H7 (cell line): ENCODE data around the gene FBXL15. TPM values are rescaled to one million over a fixed set of nuclear protein-coding genes. Genes with fewer than 3 reads are reported as not detected.
"Not testable (repeated sequence)": the region's sequence is repeated elsewhere in the genome, so short reads cannot be mapped to it uniquely, and the experiment has no call there.

Source experiments
- DNase-seq: peaks from one replicate; pipeline ENCODE4 v3.0.0; 2012
- H3K27me3 ChIP-seq: 2 replicates; pipeline ENCODE4 v1.6.0; 2011; ENCODE audit warnings: mild to moderate bottlenecking, low read length; ENCODE audit not compliant: control insufficient read depth, insufficient read depth
- H3K36me3 ChIP-seq: replicated peaks from 2 replicates; pipeline ENCODE4 v1.5.1; 2011; ENCODE audit warnings: low read length; ENCODE audit not compliant: control insufficient read depth, insufficient read depth
- H3K4me3 ChIP-seq: 2 replicates; pipeline ENCODE4 v1.5.1; 2011; ENCODE audit warnings: low read depth, mild to moderate bottlenecking, control low read depth, low read length, moderate library complexity; ENCODE audit not compliant: insufficient read depth
- total RNA-seq: library from RNA; depleted of rRNA; stranded (reverse); fragments of >200 nt; shearing (Covaris generic); gene quantifications from 2 replicates; pipeline ENCODE4 v1.2.3, GENCODE V29; 2014

FBXL15 gene
- total RNA-seq, 1 experiment from 2014 or later, result 29.8 TPM

DNA sequence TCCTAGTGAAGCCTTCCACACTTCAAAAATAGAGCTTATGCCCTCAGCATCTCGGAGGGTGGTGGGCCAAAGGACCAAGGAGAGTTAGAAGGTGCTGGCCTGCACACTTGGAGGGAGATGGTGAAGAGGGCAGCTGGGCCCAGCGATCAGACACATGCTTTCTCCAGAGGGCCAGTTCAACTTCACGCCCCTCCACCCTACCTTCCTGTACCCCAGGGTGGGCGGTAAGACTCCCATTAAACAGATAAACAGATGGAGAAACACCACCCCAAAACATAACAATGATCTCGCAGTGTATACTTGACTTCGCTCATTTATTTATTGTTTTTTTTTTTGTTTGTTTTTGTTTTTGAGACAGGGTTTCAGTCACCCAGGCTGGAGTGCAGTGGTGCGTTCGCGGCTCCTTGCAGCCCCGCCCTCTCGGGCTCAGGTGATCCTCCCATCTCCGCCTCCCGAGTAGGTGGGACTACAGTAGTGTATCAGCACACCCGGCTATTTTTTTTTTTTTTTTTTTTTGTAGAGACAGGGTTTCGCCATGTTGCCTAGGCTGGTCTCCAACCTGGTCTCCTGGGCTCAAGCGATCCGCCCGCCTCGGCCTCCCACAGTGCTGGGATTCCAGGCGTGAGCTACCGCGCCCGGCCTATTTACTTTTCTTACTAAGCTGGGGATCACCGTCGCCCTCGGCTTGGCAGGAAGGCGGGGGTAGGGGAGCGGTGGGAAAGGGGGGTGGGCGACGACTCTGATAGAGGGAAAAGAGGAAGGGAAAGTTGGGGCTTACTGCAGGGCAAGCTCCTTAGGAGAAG lies 28.9 kb downstream of the FBXL15 start:
- DNase-seq, result peak; percentile 76
- Histone ChIP-seq H3K4me3 (peak overlapping the region; percentile 72), H3K36me3 (peaks cover 5% of the 10 kb centered on the region), H3K27me3 (no peaks in the 10 kb centered on the region; the same call in 1 of the 2 replicates)

DNA sequence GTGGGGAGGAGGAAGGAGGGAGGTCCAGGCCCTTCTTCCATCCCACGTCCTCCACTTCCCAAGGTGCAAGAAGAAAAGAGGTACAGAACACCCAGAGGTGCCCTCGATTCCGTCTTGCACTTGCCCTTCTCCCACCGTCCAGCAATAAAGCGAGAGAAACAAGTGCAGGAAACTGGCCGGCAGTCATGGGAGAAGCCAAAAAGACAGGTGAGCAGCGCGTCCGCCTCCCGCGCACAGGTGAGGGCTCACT lies 29.4 kb downstream of the FBXL15 start:
- no peaks in the 10 kb centered on the region; the same call in 1 of the 2 replicates for H3K27me3 ChIP-seq
- peak overlapping the region; percentile 72 for H3K4me3 ChIP-seq
- DNase-seq, result no peak

GRCh38 chr10:102450374-102451104 lies 29.9 kb downstream of the FBXL15 start:
- peak overlapping the region; percentile 72 for H3K4me3 ChIP-seq

More for the DNA sequence above, 29.4 kb downstream of the FBXL15 start:
- peaks cover 5% of the 10 kb centered on the region for H3K36me3 ChIP-seq

DNA sequence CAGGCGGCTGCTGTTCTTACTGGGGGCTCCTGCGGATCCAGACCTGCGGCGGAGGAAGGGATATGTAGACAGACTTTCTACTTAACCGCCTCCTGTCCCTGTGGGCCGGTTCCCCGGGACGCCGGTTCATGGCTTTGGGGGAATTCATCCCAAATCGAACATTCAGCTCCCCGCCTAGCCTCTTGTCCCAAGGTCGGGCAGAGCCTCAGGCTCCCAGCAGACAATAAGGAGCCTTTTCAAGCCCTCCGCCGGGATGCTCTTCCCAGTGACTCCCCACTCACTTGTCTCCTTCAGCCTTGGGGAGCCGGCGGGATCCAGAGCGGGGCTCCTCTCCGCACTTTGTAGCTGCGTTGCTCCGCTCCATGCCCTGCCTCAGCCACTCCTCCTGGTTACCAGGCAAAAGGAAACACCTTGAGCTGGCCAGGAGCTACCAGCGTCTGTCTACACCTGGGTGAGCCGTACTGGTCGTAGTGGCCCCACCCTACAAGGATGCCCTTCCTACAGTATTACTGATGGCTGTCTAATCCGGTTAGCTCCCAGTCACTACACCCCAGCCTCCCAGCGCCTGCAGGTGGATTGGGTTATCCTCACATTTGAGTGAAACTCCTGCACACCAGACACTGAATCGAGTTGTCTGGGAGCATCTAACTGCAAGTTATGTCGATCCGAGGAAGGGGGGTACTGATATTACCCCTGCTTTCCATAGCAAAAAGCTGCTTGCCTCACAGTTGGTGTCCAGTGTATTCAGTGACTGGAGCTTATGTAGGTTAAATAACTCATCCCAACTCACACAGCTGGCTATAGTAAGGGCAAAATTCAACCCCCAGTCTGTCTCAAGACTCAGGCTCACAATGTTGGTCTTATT lies 30.7 kb downstream of the FBXL15 start, which contains the start of gene C10orf95:
C10orf95 (minus strand) TSS at position 439 of the 865 bp plus-strand sequence. CDS start 450 bp downstream, outside the sequence.
- DNase-seq, result no peak
- Histone ChIP-seq H3K36me3 (peaks cover 6% of the 10 kb centered on the region), H3K27me3 (no peaks in the 10 kb centered on the region; the same call in 1 of the 2 replicates), H3K4me3 (peak within 1 kb of the TSS; percentile 72)

More at GRCh38 chr10:102450374-102451104, 29.9 kb downstream of the FBXL15 start:
- H3K27me3 ChIP-seq, result no peaks in the 10 kb centered on the region; the same call in 1 of the 2 replicates
- peak; percentile 91 for DNase-seq
- H3K36me3 ChIP-seq, result peaks cover 6% of the 10 kb centered on the region

DNA sequence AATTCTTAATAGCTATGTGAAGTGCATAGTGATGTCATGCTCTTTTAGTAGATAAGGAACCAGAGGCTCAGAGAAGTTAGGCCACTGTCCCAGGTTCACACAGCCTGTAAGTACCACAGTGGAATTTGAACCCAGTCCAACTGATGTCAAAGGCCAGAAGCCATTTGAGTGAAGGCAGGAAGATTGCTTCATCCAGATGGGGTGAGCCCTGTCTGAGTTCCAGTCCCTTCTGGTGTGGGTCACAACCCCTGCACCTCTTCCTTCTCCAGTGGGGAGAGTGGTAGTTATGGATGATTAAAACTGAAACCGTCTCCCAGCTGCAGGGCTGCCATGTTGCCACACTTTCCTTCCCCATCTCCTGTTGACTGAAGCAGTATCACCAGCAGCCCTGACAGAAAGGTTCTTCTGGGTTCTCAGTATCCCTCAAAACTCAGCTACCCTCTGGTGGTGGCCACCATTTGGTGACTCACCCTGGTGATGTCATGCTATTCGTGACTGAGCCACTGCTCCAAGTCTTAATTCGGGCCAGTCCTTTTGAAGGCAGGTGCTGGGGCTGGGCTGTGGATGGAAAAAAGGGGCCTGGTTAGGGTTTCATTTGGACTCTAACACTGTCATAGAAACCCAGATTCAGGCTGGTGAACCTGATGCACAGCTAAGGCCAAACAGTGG lies 32.2 kb downstream of the FBXL15 start:
- Histone ChIP-seq H3K27me3 (no peaks in the 10 kb centered on the region; the same call in 1 of the 2 replicates), H3K36me3 (peaks cover 7% of the 10 kb centered on the region), H3K4me3 (no peak overlapping the region)
- no peak for DNase-seq

- no peak for DNase-seq
- Histone ChIP-seq H3K27me3 (no peaks in the 10 kb centered on the region; the same call in 1 of the 2 replicates), H3K4me3 (no peak overlapping the region), H3K36me3 (peaks cover 7% of the 10 kb centered on the region)
These were observed 32.9 kb downstream of the FBXL15 start for GRCh38 chr10:102453502-102453901.

DNA sequence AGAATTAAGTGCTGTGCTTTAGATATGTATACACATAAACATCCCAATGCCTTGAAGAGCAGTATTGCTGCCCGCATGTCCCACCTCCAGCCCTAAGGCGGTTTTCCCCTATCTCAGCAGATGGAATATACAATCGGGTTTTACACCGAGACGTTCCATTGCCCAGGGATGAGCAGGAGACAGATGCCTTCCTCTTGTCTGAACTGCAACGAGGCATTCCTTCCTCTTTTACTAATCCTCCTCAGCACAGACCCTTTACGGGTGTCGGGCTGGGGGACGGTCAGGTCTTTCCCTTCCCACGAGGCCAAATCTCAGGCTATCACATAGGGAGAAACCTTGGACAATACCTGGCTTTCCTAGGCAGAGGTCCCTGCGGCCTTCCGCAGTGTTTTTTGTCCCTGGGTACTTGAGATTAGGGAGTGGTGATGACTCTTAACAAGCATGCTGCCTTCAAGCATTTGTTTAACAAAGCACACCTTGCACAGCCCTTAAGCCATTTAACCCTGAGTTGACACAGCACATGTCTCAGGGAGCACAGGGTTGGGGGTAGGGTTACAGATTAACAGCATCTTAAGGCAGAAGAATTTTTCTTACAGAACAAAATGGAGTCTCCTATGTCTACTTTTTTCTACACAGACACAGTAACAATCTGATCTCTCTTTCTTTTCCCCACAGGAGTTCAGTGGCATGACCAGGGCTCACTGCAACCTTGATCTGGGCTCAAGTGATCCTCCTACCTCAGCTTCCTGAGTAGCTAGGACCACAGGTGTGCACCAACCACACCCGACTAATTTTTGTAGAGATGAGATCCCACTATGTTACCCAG lies 34.2 kb downstream of the FBXL15 start:
- H3K27me3 ChIP-seq, H3K36me3 ChIP-seq, H3K4me3 ChIP-seq, DNase-seq: not testable (repeated sequence)

- H3K4me3 ChIP-seq, result no peak overlapping the region
- no peak for DNase-seq
- H3K27me3 ChIP-seq, result no peaks in the 10 kb centered on the region; the same call in 1 of the 2 replicates
- peaks cover 7% of the 10 kb centered on the region for H3K36me3 ChIP-seq
These were observed 35.3 kb downstream of the FBXL15 start for GRCh38 chr10:102455893-102456471.

DNA sequence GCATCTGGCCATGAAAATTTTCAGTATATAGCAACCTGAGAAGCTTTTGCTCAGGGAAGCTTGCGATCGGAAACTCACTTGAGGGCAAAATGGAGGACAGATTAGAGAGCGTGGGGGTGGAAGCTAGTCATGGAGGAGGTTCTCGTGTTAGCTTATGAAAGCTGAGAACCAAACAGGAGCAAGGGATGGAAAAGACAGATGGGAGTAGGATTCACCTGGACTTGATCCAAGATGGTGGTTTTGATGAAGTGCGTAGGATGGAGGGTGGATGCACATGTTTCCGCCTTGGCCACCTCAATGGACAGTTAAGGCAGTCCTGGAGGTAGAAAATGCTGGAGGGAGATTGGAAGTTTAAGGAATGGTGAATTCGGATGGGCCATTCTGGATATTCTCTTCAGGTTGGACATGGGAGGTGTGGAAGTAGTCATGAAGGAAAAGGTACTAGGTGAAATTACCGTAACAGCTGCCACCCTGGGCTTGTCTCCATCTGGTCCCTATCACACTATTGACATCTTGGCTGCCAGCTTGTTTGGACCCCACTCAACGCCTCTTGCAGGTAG lies 37.0 kb downstream of the FBXL15 start:
- DNase-seq, result no peak
- Histone ChIP-seq H3K36me3 (peaks cover 5% of the 10 kb centered on the region), H3K27me3 (peaks cover under 1% of the 10 kb centered on the region; the same call in 1 of the 2 replicates), H3K4me3 (no peak overlapping the region)

DNA sequence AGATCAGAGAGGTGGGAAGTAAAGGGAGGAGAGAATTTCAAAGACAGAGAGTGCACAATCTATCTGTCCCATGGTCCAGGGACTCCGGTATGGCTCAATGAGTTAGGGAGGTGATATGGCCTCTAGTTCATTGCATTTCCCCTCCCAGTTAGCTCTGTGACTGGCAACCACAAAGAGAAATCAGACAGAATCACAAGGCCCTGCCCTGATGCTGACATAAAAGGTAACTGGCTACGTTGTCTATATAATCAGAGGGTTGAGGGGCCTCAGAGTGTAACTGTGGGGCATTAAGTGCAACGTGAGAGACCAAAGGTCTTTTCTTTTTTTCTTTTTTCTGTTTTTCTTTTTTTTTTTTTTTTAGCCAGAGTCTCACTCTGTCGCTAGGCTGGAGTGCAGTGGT lies 38.0 kb downstream of the FBXL15 start:
- H3K27me3 ChIP-seq, result peaks cover 2% of the 10 kb centered on the region; the same call in 1 of the 2 replicates
- no peak for DNase-seq
- H3K36me3 ChIP-seq, result peaks cover 3% of the 10 kb centered on the region
- H3K4me3 ChIP-seq, result no peak overlapping the region

- 0 out of 2 replicates have a peak, but pooled peaks cover 1% of the 10 kb centered on the region for H3K36me3 ChIP-seq
- peak overlapping the region; percentile 23; the same call in 1 of the 2 replicates for H3K4me3 ChIP-seq
- no peak for DNase-seq
- peaks cover 2% of the 10 kb centered on the region; the same call in 1 of the 2 replicates for H3K27me3 ChIP-seq
These were observed 40.2 kb downstream of the FBXL15 start for GRCh38 chr10:102460836-102461186.

DNA sequence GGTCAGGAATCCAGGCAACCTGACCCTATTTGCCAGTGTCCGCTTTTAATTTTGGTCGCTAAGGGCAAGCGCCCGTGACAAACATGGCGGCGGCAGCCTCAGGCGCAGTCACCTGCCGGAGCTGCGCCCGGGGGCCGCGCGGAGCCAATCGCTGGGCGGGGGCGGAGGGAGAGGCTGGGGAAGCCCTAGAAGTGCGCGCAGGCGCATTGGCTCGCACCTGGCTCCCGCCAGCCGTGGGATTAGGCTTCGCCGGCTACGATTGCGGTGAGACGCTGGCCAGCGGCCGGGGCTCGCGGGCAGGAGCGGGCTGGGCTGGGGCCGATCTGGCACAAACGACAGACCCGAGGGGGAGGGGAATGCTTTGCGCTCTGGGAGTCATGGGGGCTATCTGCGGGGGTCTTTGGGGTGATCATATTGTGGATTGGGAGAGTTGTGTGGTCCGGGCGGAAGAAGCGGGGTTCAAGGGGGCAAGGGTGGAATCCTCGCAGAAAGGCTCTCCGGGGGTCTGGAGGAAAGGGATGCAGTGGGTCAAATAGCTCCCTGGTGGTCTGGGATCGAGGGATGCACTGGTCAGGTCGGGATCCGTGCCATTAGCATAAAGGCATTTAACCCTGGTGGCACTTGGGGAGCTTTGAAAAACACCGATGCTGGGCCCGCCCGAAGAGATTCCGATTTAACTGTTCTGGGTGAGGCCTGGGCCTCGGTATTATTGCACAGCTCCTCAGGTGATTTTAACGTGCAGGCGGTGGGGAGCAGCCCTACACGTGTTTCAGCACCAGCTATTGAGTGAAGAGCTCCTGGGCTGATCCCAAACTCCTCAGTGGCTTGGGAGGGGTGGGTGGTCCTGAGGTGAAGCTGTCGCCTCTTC lies 40.8 kb downstream of the FBXL15 start:
- DNase-seq, result peak; percentile 100
- peak overlapping the region; percentile 68 for H3K4me3 ChIP-seq
- 0 out of 2 replicates have a peak, but pooled peaks cover 1% of the 10 kb centered on the region for H3K36me3 ChIP-seq
- peaks cover 2% of the 10 kb centered on the region; the same call in 1 of the 2 replicates for H3K27me3 ChIP-seq
